Measurements from ENCODE around the gene SUN3.

DNA sequence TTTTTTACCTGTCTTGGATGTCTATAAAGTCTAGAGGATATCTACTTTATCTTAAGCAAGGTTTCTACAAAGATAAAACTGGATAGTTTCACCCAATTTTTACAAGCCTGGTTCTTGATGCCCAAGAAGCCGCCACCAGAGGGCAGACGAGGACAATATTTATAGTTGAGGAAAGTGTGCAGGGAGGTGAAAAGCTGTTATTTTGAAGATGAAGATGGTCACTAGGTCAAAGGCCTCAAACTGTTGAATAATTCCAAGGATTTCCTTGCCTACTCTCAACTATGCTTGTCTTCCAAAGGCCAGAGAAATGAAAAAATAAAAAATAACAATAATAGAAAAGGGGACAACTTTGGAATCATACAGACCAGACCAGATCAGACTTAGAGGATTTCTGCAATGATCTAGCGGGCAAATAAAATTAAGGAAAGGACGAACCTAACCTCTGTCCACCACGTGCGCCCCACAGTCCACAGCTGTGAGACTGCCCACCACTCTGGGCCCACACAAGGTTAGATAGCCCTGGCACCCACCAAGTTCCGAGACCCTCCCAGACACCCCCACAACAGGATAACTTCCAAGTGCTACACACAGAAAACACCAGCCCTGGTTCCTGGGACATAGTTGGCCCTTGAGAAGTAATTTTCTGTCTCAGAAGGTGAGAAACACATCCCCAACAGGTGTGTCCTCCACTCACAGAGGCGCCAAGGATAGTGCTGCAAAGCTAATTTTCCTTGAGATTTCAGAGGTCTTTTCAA is 83.5 kb downstream of the SUN3 start:
- TF ChIP-seq POLR2A (IDR thresholded peaks at IDR 0.05; ENCODE audit: low read length): no peak
- no peak for TF ChIP-seq CBX8 (IDR thresholded peaks at IDR 0.05)
- TF ChIP-seq JUNB (IDR thresholded peaks at IDR 0.05): no peak
- TF ChIP-seq USF2 (IDR thresholded peaks at IDR 0.05): no peak
- TF ChIP-seq SMC3 (IDR thresholded peaks at IDR 0.05): peak; percentile 92
- TF ChIP-seq, protein P1, sequence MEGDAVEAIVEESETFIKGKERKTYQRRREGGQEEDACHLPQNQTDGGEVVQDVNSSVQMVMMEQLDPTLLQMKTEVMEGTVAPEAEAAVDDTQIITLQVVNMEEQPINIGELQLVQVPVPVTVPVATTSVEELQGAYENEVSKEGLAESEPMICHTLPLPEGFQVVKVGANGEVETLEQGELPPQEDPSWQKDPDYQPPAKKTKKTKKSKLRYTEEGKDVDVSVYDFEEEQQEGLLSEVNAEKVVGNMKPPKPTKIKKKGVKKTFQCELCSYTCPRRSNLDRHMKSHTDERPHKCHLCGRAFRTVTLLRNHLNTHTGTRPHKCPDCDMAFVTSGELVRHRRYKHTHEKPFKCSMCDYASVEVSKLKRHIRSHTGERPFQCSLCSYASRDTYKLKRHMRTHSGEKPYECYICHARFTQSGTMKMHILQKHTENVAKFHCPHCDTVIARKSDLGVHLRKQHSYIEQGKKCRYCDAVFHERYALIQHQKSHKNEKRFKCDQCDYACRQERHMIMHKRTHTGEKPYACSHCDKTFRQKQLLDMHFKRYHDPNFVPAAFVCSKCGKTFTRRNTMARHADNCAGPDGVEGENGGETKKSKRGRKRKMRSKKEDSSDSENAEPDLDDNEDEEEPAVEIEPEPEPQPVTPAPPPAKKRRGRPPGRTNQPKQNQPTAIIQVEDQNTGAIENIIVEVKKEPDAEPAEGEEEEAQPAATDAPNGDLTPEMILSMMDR (IDR thresholded peaks at IDR 0.05): peak; percentile 91

Measured in A549 (cell line).